ENCODE results near the gene CCDC154.

Gene CCDC154

GRCh38 chr16:1452530-1452929, 8.2 kb upstream of the CCDC154 start:
- DNase-seq (ENCODE audit: insufficient read length, low spot score): no peak
- FAIRE-seq: no peak
- TF ChIP-seq, protein P1, sequence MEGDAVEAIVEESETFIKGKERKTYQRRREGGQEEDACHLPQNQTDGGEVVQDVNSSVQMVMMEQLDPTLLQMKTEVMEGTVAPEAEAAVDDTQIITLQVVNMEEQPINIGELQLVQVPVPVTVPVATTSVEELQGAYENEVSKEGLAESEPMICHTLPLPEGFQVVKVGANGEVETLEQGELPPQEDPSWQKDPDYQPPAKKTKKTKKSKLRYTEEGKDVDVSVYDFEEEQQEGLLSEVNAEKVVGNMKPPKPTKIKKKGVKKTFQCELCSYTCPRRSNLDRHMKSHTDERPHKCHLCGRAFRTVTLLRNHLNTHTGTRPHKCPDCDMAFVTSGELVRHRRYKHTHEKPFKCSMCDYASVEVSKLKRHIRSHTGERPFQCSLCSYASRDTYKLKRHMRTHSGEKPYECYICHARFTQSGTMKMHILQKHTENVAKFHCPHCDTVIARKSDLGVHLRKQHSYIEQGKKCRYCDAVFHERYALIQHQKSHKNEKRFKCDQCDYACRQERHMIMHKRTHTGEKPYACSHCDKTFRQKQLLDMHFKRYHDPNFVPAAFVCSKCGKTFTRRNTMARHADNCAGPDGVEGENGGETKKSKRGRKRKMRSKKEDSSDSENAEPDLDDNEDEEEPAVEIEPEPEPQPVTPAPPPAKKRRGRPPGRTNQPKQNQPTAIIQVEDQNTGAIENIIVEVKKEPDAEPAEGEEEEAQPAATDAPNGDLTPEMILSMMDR (IDR thresholded peaks at IDR 0.05; ENCODE audit: insufficient read depth, missing control alignments): no peak

- FAIRE-seq: no peak
- TF ChIP-seq, protein P1 (IDR thresholded peaks at IDR 0.05; ENCODE audit: insufficient read depth, missing control alignments): no peak
- DNase-seq (ENCODE audit: insufficient read length, low spot score): no peak
These were observed 7.5 kb upstream of the CCDC154 start for GRCh38 chr16:1451702-1452392.

DNA sequence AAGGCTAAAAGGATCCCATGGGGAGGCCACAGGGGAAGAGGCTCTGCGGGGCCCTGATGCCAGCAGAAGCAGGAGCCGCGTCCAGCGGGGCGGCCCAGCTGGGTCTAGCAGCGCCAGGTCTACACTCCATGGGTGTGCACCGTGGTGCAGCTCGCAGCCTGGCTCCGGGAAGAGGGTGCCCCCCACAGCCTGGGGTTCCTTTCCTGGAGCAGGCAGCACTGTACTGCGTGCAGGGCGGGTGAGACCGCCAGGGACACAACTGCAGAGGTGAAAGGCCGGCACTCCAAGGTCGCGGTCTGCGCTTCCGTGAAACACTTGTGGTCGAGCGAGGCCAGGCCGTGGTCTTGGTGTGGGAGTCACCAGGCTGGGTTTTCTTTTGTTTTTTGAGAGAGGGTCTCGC, 6.5 kb upstream of the CCDC154 start:
- FAIRE-seq: no peak
- no peak for DNase-seq (ENCODE audit: insufficient read length, low spot score)
- TF ChIP-seq, protein P1 (IDR thresholded peaks at IDR 0.05; ENCODE audit: insufficient read depth, missing control alignments): no peak

DNA sequence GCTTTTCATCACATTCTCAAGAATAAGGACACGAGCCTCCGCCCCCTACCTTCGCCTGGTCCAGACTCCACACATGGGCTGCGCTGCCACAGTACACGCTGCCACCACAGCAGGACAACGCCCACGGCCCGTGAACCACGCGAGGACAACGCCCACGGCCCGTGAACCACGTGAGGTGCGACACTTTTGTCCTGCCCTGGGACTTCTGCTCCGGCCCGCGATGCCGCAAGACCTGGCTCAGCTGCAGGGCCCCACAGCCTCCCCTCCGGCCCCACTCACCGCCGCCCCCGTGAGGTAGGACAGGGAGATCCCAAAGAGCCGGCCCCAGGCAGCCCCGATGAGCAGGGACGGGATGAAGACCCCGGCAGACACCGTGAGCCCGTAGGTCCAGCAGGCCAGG, 5.9 kb upstream of the CCDC154 start:
- TF ChIP-seq, protein P1 (IDR thresholded peaks at IDR 0.05; ENCODE audit: insufficient read depth, missing control alignments): no peak
- FAIRE-seq (no peak), DNase-seq (ENCODE audit: insufficient read length, low spot score) (no peak)

GRCh38 chr16:1449201-1449788, 4.9 kb upstream of the CCDC154 start:
- no peak for DNase-seq (ENCODE audit: insufficient read length, low spot score)
- TF ChIP-seq, protein P1 (IDR thresholded peaks at IDR 0.05; ENCODE audit: insufficient read depth, missing control alignments): no peak
- FAIRE-seq: no peak

DNA sequence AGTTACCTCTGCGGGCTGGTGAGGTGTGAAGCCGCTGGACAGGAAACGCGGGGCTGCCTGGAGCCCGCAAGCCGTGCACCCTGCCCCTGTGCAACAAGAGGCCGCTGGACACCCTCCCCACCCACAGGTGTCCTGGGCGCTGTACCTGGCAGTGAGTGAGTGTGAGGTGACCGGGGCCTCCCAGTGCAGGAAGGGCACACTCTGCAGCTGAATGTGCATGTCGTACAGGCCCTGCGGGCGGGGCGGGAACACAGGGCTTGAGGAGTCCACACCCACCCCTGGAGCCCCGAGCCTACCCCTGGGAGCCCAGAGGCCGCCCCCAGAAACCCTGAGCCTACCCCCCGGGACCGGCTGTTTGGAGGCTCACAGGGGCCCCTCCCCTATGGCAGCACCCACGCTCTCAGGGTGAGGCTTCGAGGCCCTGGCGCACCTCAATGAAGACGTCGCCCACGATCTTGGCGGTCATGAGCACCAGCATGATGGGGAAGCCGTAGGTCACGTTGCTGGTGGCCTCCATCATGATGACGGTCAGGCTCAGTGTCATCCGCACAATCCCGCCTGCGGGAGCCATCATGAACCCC, 4.3 kb upstream of the CCDC154 start:
- no peak for DNase-seq (ENCODE audit: insufficient read length, low spot score)
- TF ChIP-seq, protein P1 (IDR thresholded peaks at IDR 0.05; ENCODE audit: insufficient read depth, missing control alignments): no peak
- FAIRE-seq: no peak

DNA sequence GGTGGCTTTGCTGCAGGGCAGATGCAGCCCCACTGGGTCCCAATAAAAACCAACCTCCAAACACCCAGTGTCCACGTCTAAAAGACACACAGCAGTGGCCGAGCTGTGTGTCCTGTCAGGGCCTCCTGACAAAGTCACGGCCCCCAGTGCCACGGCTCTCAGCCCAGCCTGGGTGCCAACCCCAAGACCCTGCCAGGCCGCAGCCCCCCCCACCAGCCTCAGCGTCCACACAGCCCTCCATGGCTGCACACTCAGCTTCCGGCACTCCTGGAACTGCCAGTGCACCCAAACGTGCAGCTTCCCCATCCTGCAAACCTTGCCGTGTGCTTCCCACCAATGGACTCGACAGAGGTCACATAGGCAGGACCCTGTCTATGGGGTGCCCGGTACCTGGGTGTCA, 3.6 kb upstream of the CCDC154 start:
- FAIRE-seq: no peak
- DNase-seq (ENCODE audit: insufficient read length, low spot score): no peak
- TF ChIP-seq, protein P1 (IDR thresholded peaks at IDR 0.05; ENCODE audit: insufficient read depth, missing control alignments): no peak

Data from D721Med (cell line).